Activated CD8-positive, alpha-beta memory T cell treated with anti-CD3 and anti-CD28 coated beads for 1 hour (primary cell): ENCODE results near the gene TSTD2.
"Not testable (repeated sequence)": the region's sequence is repeated elsewhere in the genome, so short reads cannot be mapped to it uniquely, and the experiment has no call there.

Experiments used
- DNase-seq, 2 donors: peaks; one replicate each; pipeline ENCODE4 v3.0.0-alpha.2; 2020; ENCODE audit warnings: low read depth in 1 of 2; ENCODE audit errors: extremely low read depth in 1 of 2

TSTD2 gene

DNA sequence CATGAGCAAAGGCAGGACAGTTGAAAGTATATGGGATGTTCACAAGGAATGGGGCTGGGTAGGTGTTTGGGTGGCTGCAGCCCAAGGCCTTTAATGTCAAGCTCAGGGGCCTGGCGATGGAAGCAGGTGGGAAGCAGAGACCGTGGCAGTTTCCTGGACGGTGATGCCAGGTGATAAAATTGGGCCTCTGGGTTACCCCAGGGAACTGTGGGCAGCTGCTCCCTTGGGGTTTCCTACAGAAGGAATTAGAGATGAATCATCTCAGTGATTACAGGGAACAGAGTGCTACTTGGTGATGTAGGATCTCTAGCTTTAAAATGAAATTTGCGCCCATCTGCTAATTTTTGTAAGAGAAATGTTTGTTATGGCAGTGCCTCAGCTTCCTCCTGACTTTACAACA is 39.2 kb downstream of the TSTD2 start:
- no peak for DNase-seq

GRCh38 chr9:97592126-97592525 is 41.0 kb downstream of the TSTD2 start:
- no peak for DNase-seq

GRCh38 chr9:97591535-97591934 is 41.6 kb downstream of the TSTD2 start:
- no peak for DNase-seq

GRCh38 chr9:97586909-97587308 is 46.3 kb downstream of the TSTD2 start:
- DNase-seq = not testable (repeated sequence)

DNA sequence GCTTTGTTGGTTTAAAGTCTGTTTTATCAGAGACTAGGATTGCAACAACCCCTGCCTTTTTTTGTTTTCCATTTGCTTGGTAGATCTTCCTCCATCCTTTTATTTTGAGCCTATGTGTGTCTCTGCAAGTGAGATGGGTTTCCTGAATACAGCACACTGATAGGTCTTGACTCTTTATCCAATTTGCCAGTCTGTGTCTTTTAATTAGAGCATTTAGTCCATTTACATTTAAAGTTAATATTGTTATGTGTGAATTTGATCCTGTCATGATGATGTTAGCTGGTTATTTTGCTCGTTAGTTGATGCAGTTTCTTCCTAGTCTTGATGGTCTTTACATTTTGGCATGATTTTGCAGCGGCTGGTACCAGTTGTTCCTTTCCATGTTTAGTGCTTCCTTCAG is 48.4 kb downstream of the TSTD2 start:
- not testable (repeated sequence) for DNase-seq

- not testable (repeated sequence) for DNase-seq
Observed at GRCh38 chr9:97581590-97581989, 51.6 kb downstream of the TSTD2 start.

GRCh38 chr9:97579914-97580313 is 53.3 kb downstream of the TSTD2 start:
- no peak for DNase-seq

- no peak for DNase-seq
Observed at GRCh38 chr9:97578846-97579245, 54.3 kb downstream of the TSTD2 start.

- DNase-seq = no peak
Observed at GRCh38 chr9:97577051-97577450, 56.1 kb downstream of the TSTD2 start.

GRCh38 chr9:97575673-97576200 is 57.4 kb downstream of the TSTD2 start:
- DNase-seq = no peak

DNA sequence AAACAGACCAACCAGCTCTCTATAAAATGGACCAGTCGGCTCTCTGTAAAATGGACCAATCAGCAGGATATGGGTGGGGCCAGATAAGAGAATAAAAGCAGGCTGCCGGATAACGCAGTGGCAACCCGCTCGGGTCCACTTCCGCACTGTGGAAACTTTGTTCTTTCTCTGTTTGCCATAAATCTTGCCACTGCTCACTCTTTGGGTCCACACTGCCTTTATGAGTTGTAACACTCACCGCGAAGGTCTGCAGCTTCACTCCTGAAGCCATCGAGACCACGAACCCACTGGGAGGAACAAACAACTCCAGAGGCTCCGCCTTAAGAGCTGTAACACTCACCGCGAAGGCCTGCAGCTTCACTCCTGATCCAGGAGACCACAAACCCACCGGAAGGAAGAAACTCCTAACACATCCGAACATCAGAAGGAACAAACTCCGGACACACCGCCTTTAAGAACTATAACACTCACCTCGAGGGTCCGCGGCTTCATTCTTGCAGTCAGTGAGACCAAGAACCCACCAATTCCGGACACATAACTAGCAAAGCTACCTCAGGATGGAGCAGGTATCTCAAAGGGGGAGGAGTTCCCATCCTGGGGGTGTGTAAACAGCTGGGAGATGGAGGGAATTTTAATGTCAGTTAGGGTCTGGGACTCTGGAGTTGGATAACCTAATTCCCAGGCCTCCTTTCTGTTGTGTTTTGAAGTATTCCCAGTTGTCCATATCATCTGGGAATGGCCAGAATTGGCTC is 58.1 kb downstream of the TSTD2 start:
- DNase-seq = not testable (repeated sequence)

DNA sequence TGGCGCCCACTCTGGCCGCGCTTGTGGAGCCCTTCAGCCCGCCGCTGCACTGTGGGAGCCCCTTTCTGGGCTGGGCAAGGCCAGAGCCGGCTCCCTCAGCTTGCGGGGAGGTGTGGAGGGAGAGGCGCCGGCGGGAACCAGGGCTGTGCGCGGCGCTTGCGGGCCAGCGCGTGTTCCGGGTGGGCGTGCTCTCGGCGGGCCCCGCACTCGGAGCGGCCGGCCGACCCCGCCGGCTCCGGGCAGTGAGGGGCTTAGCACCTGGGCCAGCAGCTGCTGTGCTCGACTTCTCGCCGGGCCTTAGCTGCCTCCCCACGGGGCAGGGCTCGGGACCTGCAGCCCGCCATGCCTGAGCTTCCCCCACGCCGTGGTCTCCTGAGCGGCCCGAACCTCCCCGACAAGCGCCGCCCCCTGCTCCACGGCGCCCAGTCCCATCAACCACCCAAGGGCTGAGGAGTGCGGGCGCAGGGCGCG is 59.0 kb downstream of the TSTD2 start:
- DNase-seq = not testable (repeated sequence)

DNA sequence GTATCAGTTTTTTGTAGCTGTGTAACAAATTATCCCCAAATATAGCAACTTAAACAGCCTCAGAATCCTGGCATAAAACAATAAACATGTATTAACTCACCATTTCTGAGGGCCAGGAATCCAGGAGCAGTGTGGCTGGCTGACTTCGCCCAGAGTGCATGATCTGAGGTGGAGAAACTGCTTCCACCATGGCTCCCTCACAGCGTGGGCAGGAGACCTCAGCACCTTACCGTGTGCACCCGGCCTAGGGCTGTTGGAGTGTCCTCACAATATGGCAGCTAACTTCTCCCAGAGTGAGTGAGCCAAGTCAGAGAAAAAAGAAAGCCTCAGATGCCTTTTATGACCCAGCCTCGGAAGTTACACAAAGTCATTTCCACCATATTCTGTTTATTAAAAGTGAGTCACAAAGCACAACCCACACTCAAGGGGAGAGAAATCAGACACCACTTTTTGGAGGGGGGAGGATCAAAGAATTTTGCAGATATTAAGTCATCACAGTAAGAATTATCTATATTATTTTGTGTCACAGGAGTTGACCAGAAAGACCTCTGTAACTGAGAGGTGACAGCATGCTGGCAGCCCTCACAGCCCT is 59.6 kb downstream of the TSTD2 start:
- DNase-seq = no peak

DNA sequence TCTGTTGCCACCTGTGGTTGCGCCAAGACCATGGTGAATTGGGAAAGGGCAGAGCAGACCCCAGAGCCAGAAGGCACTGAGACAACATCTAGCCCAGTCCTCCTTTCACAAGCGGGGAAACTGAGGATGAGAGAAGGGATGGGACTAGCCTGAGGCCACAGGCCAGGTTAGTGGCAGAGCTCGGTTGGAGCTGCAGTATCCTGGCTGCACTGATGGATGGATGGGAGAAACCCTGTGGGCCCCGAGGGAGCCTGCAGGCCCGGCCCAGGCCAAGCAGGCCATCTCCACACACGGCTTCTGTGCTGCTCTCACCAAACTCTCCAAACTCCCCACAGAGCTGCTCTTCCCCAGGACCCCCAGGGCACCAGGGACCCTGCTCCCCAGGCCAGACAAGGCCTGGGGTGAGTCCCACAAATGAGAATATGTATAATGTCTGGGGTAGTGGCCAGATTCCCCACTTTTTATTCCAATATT is 60.2 kb downstream of the TSTD2 start:
- no peak for DNase-seq

GRCh38 chr9:97572196-97572891 is 60.8 kb downstream of the TSTD2 start:
- DNase-seq = no peak

- no peak for DNase-seq
Observed at GRCh38 chr9:97571664-97572063, 61.5 kb downstream of the TSTD2 start.

- no peak for DNase-seq
Observed at GRCh38 chr9:97570899-97571298, 62.3 kb downstream of the TSTD2 start.

DNA sequence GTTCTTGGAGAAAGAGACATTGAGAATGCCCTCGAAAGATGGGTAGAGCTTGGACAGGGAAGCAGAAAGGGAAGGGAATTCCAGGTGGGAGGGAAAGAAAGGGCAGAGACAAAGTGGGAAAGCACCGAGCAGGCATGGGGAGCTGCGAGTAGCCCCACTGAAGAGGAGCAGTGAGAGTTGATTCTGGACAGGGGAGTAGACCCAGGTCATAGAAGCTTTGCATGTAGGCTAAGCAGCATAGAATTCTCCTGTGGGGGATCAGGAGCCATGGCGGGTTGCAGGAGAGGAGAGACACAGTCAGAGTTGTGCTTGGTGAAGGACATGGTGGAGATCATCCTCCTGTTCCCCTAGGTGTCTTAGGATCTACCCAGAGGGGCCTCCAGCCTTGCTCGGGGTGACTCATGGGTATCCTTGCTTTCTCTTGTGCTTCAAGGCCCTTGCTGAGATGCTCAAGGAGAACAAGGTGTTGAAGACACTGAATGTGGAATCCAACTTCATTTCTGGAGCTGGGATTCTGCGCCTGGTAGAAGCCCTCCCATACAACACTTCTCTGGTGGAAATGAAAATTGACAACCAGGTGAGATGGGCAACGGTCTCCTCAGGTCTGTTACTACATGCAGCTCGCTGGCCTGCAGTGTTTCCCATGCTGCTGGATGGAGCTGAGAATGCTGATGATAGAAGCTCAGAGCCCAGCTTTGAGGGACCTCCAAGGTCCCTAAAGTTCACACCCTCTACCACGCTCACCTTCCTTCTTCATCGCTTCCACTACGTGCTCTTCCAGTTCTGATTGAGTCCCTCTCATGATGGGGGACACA is 64.5 kb downstream of the TSTD2 start:
- DNase-seq = no peak

DNA sequence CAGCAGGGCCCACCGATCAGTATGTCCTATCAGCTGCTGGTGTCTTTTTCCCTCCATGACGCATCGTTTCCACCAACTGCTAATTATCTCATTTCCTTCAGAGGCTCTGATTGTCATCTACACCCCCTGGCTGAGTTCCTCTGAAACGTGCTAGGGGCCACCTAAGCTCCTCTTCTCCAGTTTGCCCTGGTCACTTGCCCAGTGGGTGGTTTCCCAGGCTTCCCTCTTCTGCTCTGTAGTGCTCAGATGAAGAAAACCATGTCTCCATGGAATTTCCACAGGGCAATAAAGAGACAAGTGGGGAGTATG is 65.3 kb downstream of the TSTD2 start:
- DNase-seq = no peak

DNA sequence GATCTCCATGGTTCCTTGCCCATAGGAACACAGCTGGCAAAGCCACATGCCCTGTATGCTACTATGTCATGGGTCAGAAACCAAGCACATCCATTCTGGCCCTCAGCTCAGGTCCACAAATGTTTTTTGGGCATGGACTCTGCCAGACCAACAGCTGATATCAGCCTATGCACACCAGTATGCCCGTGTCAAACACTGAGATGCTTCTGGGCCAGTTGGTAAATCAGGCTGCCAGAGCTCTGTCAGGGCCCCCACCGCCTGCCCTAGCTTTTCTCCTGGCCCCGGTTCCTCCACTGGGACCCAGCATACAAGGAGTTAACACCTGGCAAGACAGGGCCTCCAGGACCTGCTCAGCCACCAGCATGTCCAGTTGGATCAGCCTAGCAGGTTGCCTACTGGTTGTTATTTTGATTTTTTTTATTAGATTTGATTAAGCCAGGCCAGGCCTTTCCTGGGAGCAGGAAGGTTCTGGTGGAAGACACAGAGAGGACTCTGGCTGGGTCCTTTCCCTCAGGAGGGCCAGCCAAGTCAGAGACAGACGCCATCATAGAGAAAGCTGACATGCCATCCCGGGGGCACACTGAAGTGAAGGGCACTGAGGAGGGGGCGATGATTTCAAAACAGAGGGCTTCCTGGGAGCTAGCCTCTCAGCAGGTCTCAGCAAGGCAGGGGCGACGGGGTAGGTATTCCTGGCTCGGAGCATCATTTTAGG is 65.8 kb downstream of the TSTD2 start:
- DNase-seq = no peak
